ENCODE results near the gene STK11.

DNA sequence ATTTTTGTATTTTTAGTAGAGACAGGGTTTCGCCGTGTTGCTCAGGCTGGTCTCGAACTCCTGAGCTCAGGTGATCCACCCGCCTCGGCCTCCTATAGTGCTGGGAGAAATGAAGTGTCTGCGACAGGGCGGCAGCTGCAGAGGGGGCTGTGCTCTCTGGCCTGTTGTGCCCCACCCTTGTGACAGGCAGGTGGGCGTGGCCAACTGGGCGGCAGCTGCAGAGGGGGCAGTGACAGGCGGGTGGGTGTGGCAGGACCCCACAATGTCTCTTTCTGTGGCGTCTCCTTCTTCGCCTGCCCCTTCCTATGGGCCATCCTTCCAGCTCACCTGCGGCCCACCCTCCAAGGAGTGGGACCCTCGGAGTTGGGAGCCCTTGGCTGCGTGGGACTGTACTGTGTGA, 11.8 kb downstream of the STK11 start:
- TF ChIP-seq EP300 (IDR thresholded peaks at IDR 0.05), result no peak
- TF ChIP-seq, protein P1, sequence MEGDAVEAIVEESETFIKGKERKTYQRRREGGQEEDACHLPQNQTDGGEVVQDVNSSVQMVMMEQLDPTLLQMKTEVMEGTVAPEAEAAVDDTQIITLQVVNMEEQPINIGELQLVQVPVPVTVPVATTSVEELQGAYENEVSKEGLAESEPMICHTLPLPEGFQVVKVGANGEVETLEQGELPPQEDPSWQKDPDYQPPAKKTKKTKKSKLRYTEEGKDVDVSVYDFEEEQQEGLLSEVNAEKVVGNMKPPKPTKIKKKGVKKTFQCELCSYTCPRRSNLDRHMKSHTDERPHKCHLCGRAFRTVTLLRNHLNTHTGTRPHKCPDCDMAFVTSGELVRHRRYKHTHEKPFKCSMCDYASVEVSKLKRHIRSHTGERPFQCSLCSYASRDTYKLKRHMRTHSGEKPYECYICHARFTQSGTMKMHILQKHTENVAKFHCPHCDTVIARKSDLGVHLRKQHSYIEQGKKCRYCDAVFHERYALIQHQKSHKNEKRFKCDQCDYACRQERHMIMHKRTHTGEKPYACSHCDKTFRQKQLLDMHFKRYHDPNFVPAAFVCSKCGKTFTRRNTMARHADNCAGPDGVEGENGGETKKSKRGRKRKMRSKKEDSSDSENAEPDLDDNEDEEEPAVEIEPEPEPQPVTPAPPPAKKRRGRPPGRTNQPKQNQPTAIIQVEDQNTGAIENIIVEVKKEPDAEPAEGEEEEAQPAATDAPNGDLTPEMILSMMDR (IDR thresholded peaks at IDR 0.05), result no peak
